Activated CD4-positive, alpha-beta T cell treated with anti-CD3 and anti-CD28 coated beads, Interleukin-10, Interleukin-2, amounts not matched to agents 100 ng/mL and 50 ng/mL, durations not matched to agents 16 hours and 8 hours (primary cell): Measurements from ENCODE around the gene PSENEN.
A peak's percentile ranks its signal among the peaks of the same experiment; 100 is the strongest.

Experiments used
- DNase-seq: peaks from one replicate; pipeline ENCODE4 v3.0.0-alpha.2; 2020

Gene PSENEN

DNA sequence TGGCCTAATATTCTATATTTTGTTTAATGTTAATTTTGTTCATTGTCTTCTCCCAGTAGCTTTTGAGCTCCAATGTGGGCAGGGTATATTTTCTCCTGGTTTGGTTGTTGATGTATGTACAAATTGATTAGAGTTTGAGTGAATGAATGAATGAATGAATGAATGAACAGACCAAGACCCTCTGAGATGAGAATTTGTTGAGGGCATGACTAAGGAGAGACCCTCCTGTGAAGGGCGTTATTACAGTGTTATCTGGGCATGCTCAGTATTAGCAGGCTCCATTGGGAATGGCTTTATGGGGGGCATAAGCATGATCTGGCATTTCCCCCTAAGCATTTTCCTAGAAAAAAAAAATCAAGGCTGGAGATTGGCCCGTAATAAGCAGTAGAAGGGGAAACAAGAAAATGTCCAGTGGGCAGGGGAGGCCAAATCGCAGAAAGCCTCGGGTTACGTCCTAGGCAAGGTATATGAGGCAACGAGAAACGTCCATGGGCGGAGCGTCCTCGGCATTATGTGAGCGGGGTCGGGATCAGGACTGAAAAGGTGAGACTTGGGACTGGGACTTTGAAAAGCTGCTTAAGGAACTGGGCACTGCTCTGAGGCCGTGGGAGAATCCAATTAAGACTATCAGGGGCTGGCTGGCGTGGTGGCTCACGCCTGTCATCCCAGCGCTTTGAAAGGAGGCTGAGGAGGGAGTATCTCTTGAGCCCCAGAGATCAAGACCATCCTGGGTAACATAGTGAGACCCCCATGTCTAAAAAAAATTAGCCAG, 29.0 kb downstream of the PSENEN start:
- DNase-seq: no peak

DNA sequence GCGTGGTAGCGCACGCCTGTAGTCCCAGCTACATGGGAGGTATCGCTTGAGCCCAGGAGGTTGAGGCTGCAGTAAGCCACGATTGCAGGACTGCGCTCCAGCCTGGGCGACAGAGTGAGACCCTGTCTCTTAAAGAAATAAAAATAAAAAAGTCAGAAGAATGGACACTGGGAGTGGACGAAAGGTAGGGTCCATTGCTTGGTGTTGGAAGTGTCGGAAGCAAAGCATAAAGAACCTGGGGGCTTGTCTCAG, 29.5 kb downstream of the PSENEN start:
- no peak for DNase-seq

DNA sequence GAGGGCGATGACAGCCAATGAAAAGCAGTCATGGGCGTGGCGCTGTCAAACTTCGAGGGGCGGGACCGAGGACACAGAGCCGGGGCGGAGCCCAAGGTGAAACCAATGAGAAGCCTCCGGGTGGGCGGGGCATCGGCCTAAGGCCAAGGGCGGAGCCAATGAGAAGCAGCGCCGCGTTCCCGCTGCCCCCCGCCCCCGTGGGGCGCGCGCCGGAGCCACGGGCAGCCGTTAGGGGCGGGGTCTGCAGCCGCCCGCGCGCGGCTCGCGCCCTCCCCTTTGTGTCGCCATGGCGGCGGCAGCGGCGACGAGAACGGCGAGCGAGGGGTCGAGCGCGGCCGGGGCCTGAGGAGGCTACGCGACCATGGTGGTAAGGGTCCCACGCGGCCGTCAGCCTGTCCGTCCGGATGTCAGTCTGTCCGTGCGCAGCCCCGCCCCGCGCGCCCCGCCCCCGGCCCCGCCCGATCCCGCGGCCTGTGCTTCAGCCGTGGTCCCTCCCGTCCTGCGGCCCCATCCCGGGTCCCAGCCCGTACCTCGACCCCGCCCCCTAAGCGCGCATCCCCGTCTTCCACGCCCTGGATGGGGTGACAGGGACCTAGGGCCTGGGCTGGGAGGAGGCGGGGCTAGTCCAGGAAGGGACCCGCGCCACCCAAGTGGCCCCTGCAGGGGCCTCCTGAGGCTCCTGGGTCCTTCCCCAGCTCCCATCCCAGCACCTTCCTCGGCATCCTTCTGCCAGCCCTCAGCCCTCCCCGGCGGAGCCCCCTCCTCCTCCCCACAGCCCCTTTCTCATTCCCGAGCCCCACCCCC, 30.0 kb downstream of the PSENEN start, which contains the start of gene ARHGAP33:
TSS of gene ARHGAP33 (plus strand) at position 267 of the 804 bp plus-strand sequence. CDS start at position 362, 95 bp downstream.
- DNase-seq: peak; percentile 99

DNA sequence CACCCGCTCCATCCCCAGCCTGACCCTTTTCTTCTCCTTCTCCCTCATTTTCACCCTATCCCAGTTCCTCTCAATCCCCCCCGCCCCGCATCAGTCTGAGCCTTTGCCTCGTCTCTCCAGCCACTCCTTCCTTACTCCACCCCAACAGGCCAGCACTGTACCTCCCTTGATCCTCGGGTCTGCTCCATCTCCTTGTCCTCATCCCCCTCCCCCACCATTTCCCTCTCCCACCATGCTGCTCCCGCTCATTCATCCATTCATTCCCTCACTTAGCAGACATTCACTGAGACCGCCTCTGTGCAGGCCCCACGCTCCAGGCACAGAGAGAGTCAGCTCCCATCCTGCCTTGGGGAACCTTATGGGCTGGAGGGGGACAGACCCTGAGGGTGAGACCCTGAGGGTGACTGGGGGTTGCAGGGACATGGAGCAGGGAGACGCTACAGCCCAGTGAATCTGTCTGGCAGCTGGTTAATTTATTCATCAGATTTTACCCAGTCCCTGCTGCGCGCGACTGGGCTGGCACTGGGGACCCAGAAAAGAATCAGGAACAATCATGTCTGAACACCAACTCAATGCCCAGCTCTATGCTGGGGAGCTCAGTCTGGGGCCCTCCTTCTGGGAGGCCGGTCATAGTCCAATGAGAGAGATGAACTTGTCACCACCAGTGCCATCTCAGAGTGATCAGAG, 30.8 kb downstream of the PSENEN start:
- DNase-seq: no peak

DNA sequence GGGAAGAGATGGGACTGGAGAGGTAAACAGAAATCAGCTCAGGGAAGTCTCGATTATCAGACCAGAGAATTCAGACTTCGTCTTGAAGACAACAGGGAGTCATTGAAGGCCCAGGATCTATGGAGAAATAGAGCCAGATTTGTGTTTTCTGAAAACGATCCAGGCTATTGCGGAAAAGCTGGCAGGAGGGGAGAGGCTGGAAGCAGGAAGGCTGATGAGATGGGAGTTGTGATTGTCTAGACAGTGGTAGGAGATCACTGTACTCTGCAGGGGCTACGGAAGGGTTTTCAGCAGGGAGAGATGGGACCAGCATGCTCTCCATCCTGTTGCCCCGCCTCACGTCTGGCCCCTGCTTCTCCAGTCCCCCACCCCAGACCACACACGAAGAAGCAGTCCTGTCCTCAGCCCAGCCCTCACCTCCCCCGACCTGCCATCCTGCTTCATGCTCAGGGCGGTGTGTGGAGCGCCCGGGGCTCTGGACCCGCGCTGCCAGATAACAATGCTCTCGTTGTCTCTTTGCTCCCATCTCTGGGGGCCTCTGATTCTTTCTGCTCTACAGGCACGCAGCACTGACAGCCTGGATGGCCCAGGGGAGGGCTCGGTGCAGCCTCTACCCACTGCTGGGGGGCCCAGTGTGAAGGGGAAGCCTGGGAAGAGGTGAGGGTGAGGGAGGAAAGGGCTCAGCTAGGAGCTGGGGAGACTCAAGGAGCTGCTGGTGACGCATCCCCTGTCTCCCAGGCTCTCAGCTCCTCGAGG, 31.8 kb downstream of the PSENEN start:
- DNase-seq: no peak

DNA sequence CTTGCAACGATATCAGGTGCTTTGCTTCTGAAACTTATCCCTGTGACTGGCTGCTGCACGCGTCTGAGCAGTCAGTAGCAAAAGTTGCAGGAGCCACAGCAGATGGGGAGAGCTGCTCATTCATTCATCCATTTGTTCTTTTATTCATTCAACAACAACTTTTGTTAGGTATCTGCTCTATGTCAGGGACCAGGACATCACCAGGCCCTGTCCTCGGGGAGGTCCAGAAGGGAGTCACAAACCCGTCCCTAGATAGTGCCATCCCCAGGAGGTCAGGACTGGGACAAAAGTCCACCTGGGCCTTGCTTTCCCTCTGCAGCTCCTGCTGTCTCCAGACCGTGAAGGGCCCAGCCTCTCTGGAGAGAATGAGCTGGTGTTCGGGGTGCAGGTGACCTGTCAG, 32.5 kb downstream of the PSENEN start:
- no peak for DNase-seq

DNA sequence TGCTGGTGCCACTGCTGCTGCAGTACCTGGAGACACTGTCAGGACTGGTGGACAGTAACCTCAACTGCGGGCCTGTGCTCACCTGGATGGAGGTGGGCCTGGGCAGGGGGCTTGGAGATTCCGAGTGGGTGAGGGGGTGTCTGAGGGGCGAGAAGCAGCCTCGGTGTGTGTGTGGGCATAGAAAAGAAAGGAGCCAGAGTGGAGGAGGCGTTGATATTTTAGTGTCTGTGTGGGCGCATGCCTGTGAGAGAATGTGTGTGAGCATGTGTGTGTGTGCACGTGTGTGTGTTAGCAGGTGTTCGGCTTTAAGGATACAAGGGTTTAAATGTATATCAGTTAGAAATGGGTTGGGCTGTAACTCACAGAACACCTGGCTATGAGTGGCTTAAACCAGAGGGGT, 33.6 kb downstream of the PSENEN start:
- no peak for DNase-seq

DNA sequence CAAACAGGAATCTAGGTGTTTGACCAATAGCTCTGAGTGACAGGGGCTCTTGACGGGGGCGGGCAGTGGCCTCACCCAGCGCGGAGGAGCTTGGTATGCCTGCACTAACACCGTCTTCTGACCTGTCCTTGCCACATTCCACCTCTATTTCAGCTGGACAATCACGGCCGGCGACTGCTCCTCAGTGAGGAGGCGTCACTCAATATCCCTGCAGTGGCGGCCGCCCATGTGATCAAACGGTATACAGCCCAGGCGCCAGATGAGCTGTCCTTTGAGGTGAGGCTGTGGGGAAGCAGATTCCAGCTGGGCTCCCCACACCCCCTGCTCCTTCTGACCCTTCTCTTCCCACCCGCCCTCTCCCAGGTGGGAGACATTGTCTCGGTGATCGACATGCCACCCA, 34.6 kb downstream of the PSENEN start:
- no peak for DNase-seq

DNA sequence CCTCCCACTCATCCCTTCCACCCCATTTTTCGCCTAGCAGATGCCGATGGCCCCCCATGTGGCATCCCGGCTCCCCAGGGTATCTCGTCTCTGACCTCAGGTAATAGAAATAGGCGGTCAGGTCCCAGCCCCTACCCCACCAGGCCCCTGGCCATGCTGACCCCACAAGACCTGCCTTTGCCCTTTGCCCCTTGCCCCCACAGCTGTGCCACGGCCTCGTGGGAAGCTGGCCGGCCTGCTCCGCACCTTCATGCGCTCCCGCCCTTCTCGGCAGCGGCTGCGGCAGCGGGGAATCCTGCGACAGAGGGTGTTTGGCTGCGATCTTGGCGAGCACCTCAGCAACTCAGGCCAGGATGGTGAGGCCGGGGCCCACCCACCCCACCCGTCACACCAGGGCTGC, 35.3 kb downstream of the PSENEN start:
- DNase-seq: no peak

DNA sequence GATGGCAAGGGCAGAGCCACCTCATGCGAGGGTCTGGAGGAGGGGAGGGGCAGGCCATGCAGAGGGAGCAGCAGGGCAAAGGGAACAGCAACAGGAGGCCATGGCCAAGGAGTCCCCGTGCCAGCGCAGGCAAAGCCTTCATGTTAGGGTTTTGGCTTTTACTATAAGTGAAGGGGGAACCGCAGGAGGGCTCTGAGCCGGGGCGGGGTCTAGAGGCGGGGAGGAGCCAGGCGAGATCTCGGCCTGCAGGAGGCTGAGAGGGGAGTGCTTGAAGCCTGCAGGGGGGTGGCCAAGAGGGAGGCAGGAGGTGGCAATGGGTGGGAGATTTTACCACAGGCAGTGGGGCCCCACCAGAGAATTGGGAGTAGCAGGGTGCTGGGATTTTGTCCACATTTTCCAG, 36.2 kb downstream of the PSENEN start:
- DNase-seq: no peak

DNA sequence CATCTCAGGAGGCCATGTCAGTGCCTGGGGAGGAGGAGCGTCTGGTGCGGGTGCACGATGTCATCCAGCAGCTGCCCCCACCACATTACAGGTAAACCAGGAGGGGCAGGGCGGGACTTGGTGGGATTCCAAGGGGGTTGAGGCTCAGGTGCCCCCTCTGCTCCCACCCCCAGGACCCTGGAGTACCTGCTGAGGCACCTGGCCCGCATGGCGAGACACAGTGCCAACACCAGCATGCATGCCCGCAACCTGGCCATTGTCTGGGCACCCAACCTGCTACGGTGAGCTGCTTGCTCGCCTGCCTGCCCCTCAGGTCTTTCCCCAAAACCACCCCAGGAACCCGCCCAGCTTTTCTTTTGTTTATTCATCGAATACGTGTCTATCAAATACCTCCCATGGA, 37.1 kb downstream of the PSENEN start:
- DNase-seq: no peak

DNA sequence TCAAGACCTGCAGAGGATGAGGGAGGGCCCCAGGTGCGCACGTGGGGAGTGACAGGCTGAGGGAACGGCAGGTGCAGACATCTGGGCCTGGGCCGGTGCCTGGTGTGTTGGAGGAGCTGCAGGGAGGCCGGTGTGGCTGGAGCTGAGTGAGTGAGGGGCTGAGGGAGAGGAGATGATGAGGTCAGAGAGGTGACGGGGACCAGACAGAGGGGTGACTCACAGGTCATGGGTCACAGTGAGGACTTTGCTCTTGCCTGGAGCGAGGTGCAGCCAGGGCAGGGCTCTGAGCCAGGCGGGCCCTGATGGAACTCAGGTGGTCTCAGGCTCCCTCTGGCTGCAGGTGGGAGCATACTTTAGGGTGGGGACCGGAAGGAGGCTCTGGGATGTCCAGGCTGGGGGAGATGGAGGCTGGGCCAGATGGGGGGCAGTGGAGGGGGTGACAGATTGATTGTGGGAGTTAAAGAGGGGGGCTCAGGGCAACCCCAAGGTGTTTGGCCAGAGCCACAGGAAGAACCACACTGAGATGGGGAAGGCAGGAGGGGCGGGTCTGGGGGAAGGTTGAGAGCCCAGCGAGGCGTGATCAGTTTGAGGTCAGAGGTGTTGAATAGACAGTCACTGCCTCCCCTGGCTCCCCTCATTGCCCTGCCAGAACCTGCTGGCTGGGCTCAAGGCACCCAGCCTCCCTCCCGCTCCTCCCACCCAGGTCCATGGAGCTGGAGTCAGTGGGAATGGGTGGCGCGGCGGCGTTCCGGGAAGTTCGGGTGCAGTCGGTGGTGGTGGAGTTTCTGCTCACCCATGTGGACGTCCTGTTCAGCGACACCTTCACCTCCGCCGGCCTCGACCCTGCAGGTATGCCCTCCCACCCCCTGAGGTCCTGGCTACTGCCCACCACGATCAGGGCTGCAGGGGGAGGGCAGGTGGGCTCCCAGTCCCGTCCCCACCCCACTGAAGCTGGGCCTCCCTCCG, 38.3 kb downstream of the PSENEN start:
- DNase-seq: no peak

DNA sequence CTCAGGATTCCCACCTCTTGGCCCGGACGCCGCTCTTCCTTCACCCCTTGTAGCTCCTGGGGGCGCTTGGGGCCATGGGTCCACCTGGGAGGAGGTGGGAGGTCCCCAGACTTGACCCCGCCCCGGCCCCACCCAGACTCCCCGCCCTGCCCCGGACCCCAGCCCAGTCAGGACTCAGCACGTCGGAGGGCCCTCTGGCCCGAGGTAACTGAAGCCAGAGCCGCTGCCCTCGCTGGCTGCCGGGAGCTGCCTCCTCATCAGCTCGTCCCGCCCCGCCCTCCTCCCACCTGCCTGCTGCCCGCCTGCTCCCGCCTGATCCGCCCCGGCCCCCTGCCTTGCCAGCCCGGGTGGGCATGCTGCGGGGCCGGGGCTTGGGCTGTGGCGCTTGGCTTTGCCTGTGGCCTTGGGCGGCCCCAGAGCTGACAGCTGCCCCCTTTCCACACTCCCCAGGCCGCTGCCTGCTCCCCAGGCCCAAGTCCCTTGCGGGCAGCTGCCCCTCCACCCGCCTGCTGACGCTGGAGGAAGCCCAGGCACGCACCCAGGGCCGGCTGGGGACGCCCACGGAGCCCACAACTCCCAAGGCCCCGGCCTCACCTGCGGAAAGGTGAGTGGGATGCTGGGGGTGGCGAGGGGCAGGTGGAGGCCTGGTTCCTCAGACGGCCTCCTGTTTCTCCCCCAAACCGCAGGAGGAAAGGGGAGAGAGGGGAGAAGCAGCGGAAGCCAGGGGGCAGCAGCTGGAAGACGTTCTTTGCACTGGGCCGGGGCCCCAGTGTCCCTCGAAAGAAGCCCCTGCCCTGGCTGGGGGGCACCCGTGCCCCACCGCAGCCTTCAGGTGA, 39.3 kb downstream of the PSENEN start:
- no peak for DNase-seq

DNA sequence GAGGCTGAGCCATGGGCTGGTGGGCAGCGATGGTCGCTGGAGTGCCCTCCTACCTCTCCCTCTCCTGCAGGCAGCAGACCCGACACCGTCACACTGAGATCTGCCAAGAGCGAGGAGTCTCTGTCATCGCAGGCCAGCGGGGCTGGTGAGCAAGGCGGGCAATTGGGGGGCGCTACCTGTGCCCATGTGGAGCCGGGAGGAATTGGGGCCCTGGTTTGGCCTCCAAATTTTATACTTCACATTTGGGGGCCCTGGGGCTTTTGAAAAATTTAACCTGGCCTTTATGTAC, 39.8 kb downstream of the PSENEN start:
- no peak for DNase-seq

DNA sequence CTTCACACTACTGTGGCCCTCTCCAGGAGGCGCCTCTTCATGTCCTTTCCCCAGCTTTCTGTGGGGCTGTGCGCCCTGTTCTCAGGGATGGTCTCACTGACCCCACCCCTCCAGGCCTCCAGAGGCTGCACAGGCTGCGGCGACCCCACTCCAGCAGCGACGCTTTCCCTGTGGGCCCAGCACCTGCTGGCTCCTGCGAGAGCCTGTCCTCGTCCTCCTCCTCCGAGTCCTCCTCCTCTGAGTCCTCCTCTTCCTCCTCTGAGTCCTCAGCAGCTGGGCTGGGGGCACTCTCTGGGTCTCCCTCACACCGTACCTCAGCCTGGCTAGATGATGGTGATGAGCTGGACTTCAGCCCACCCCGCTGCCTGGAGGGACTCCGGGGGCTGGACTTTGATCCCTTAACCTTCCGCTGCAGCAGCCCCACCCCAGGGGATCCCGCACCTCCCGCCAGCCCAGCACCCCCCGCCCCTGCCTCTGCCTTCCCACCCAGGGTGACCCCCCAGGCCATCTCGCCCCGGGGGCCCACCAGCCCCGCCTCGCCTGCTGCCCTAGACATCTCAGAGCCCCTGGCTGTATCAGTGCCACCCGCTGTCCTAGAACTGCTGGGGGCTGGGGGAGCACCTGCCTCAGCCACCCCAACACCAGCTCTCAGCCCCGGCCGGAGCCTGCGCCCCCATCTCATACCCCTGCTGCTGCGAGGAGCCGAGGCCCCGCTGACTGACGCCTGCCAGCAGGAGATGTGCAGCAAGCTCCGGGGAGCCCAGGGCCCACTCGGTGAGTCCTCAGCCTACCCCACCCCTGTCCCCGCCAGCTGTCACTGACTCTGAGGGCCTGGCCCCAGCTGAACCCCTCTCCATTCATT, 41.1 kb downstream of the PSENEN start:
- DNase-seq: no peak

DNA sequence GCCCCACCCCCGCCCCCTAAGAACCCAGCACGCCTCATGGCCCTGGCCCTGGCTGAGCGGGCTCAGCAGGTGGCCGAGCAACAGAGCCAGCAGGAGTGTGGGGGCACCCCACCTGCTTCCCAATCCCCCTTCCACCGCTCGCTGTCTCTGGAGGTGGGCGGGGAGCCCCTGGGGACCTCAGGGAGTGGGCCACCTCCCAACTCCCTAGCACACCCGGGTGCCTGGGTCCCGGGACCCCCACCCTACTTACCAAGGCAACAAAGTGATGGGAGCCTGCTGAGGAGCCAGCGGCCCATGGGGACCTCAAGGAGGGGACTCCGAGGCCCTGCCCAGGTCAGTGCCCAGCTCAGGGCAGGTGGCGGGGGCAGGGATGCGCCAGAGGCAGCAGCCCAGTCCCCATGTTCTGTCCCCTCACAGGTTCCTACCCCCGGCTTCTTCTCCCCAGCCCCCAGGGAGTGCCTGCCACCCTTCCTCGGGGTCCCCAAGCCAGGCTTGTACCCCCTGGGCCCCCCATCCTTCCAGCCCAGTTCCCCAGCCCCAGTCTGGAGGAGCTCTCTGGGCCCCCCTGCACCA, 41.9 kb downstream of the PSENEN start:
- no peak for DNase-seq

DNA sequence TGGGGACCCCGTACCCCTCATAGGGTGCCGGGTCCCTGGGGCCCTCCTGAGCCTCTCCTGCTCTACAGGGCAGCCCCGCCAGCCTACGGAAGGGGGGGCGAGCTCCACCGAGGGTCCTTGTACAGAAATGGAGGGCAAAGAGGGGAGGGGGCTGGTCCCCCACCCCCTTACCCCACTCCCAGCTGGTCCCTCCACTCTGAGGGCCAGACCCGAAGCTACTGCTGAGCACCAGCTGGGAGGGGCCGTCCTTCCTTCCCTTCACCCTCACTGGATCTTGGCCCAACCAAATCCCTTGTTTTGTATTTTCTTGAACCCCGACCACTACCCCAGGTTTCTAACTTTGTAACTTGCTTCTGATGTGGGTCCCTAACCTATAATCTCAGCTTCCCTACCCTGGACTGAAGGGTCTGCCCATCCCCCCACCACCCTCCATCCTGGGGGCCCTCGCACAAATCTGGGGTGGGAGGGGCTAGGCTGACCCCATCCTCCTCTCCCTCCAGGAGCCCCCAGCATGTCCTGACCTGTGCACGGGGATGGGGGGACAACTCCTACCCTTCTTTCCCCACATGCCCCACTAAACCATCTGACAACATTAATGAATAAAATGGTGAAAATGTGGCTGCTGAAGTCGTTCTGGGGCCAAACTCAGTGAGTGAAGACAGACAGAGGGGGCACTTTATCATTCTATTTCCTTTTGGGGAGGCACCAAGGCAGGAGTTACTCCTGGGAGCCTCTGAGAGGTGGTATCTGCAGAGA, 42.9 kb downstream of the PSENEN start:
- DNase-seq: no peak

DNA sequence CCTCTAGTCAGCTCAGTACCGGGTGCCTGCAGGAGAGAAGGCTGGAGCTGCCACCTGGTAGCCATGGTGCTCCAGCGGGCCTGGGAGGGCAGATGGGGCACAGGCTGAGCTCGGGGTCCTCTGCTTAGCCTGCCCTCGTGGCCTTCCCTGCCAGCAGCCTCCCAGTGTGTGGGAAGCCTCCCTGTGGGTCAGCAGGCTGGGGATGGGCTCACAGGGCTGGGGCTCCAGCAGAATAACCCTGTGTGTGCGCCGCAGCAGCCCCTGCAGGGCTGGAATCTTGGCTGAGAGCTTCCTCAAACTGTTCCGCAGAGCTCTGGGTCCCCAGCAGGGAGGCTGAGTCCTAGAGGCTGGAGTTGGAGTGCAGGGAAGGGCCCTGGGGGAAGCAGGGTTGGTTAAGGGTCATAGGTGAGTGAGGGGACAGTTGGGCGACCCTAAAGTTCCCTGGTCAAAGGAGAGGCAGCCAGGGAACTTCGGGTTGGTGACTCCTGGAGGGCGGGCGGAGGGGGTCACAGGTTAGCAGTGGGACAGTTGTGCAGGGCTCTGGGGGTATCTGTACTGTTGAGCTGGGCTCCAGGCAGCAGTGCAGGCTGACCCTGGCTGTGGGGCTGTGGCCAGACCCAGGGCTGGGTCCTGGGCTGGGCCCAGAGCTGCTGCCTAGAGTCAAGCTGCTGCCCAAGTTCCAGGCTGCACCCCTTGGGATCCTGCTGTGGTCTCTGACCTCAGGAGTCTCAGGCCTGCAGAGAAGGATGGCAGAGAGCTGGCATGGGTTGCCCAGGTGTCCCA, 43.9 kb downstream of the PSENEN start:
- DNase-seq: no peak
